Cardiac fibroblast (primary cell): ENCODE measurements around the gene UBP1.

Experiments used
- DNase-seq, 2 donors: peaks; one replicate each; pipeline versions ENCODE4 v3.0.0 to v3.0.0-alpha.2; 2010; ENCODE audit warnings: low read depth in 2 of 2
- H3K4me3 ChIP-seq, 2 donors: replicated peaks in 1 of 2; 1 replicate in 1 of 2; 2 replicates in 1 of 2; pipeline ENCODE4 v1.5.1; 2011; ENCODE audit warnings: low read depth in 2 of 2, low read length in 2 of 2, mild to moderate bottlenecking in 2 of 2, moderate library complexity in 1 of 2
- TF ChIP-seq, protein P1 (sequence below): IDR thresholded peaks from one replicate; pipeline ENCODE4 v1.5.1; 2011; ENCODE audit warnings: low read depth, mild to moderate bottlenecking, low read length, inconsistent platforms

UBP1 gene

GRCh38 chr3:33391255-33391995 is 48.8 kb downstream of the UBP1 start:
- no peak for DNase-seq
- TF ChIP-seq, protein P1, sequence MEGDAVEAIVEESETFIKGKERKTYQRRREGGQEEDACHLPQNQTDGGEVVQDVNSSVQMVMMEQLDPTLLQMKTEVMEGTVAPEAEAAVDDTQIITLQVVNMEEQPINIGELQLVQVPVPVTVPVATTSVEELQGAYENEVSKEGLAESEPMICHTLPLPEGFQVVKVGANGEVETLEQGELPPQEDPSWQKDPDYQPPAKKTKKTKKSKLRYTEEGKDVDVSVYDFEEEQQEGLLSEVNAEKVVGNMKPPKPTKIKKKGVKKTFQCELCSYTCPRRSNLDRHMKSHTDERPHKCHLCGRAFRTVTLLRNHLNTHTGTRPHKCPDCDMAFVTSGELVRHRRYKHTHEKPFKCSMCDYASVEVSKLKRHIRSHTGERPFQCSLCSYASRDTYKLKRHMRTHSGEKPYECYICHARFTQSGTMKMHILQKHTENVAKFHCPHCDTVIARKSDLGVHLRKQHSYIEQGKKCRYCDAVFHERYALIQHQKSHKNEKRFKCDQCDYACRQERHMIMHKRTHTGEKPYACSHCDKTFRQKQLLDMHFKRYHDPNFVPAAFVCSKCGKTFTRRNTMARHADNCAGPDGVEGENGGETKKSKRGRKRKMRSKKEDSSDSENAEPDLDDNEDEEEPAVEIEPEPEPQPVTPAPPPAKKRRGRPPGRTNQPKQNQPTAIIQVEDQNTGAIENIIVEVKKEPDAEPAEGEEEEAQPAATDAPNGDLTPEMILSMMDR, result no peak
- H3K4me3 ChIP-seq, result no peak overlapping the region

DNA sequence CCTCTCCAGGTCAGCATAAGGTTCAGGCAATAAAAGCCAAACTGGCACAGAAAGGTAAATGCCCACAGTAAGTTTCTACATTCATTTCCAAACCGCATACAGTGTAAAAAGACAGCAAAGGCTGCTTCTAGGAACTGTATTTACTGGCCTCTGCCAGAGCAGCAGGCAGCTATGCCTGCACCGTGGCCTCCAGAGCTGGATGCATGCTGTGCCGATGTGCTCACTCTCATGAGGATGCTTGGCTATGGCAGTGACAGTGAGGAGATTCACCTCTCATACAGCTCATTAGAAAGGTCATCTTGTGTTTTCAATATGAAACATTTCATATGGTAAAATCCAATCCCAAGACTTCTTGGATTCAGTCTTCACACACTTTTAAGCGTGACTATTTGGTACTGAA is 50.3 kb downstream of the UBP1 start:
- DNase-seq, result no peak
- no peak overlapping the region for H3K4me3 ChIP-seq
- TF ChIP-seq, protein P1, result no peak

- no peak overlapping the region for H3K4me3 ChIP-seq
- DNase-seq, result peak in 1 of 2 donors; percentile 48
- TF ChIP-seq, protein P1, result no peak
These were observed 51.7 kb downstream of the UBP1 start for GRCh38 chr3:33388374-33389100.

- TF ChIP-seq, protein P1, result no peak
- no peak for DNase-seq
- no peak overlapping the region for H3K4me3 ChIP-seq
These were observed 53.6 kb downstream of the UBP1 start for GRCh38 chr3:33386631-33387030.

DNA sequence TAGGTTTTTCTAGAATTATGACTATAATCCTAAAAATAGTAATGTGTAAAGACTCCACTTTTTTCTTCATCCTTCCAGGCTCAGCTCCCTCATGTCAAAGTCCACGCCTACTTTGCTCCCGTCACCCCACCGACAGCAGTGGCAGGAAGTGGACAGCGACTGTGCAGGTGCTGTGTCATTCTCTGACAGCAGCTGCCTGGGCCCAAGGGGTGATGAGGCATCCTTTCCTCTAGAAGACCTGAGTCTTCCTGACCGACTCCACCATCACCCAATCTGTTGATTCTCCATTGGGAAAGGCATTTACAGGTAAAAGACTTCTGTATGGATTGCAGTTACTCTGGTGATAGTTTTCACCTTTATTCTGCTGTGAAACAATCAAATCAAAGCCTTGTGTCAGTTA is 54.8 kb downstream of the UBP1 start:
- TF ChIP-seq, protein P1, result no peak
- peak in 1 of 2 donors; percentile 31 for DNase-seq
- no peak overlapping the region for H3K4me3 ChIP-seq

- TF ChIP-seq, protein P1, result no peak
- no peak overlapping the region for H3K4me3 ChIP-seq
- no peak for DNase-seq
These were observed 56.3 kb downstream of the UBP1 start for GRCh38 chr3:33383951-33384350.
